GM19438 (cell line): ENCODE measurements around the gene CEP135.

Experiments used
- ATAC-seq: cut with Tn5 transposase; IDR thresholded peaks from one replicate; pipeline ENCODE4 v1.9.1; 2021; ENCODE audit warnings: low read depth; ENCODE audit not compliant: unreplicated experiment

Gene CEP135

GRCh38 chr4:56007154-56007553, 58.4 kb downstream of the CEP135 start:
- ATAC-seq, result no peak

GRCh38 chr4:56008206-56008605, 59.5 kb downstream of the CEP135 start:
- no peak for ATAC-seq

GRCh38 chr4:56026596-56026995, 77.9 kb downstream of the CEP135 start:
- ATAC-seq, result no peak

GRCh38 chr4:56028165-56028564, 79.4 kb downstream of the CEP135 start:
- ATAC-seq, result no peak

GRCh38 chr4:56038487-56039162, 89.9 kb downstream of the CEP135 start:
- no peak for ATAC-seq

GRCh38 chr4:56040842-56041241, 92.1 kb downstream of the CEP135 start:
- no peak for ATAC-seq

- ATAC-seq, result no peak
Observed at GRCh38 chr4:56042225-56042624, 93.5 kb downstream of the CEP135 start.

GRCh38 chr4:56048383-56048701, 99.6 kb downstream of the CEP135 start:
- ATAC-seq, result no peak

GRCh38 chr4:56048702-56049431, 100.1 kb downstream of the CEP135 start:
- ATAC-seq, result peak; percentile 96

GRCh38 chr4:56050625-56051024, 101.9 kb downstream of the CEP135 start:
- no peak for ATAC-seq

- no peak for ATAC-seq
Observed at GRCh38 chr4:56051029-56051709, 102.4 kb downstream of the CEP135 start.

GRCh38 chr4:56051710-56052075, 102.9 kb downstream of the CEP135 start:
- no peak for ATAC-seq

GRCh38 chr4:56052481-56052880, 103.7 kb downstream of the CEP135 start:
- no peak for ATAC-seq

GRCh38 chr4:56052966-56053365, 104.2 kb downstream of the CEP135 start:
- no peak for ATAC-seq

GRCh38 chr4:56055027-56055977, 106.6 kb downstream of the CEP135 start:
- no peak for ATAC-seq

GRCh38 chr4:56055991-56056390, 107.2 kb downstream of the CEP135 start:
- no peak for ATAC-seq

GRCh38 chr4:56058555-56058954, 109.8 kb downstream of the CEP135 start:
- no peak for ATAC-seq

GRCh38 chr4:56060036-56060435, 111.3 kb downstream of the CEP135 start:
- no peak for ATAC-seq

- ATAC-seq, result no peak
Observed at GRCh38 chr4:56062106-56062505, 113.4 kb downstream of the CEP135 start.

GRCh38 chr4:56062526-56063145, 113.9 kb downstream of the CEP135 start:
- ATAC-seq, result no peak
